ENCODE results near the gene NHSL2. TPM values are rescaled to one million over a fixed set of nuclear protein-coding genes. Genes with fewer than 3 reads are reported as not detected.
A peak's percentile ranks its signal among the peaks of the same experiment; 100 is the strongest.

Gene NHSL2
- total RNA-seq, 4 donors from 2014 or later: 5.5 to 11.7 (median 7.2) TPM

GRCh38 chrX:71906144-71906543 is 4.5 kb upstream of the NHSL2 start:
- WGBS, 2 donors: 73 to 79% methylated on average over 5 of the region's 5 CpGs
- no peaks in the 10 kb centered on the region for H3K27me3 ChIP-seq

GRCh38 chrX:71908387-71908786 is 2.3 kb upstream of the NHSL2 start:
- Histone ChIP-seq H3K9me3 (no peaks in the 10 kb centered on the region), H3K4me1 (no peaks in the 10 kb centered on the region), H3K4me3 (replicated peaks in 1 of 3) (no peak overlapping the region), H3K27me3 (no peaks in the 10 kb centered on the region), H3K27ac (no peak overlapping the region), H3K36me3 (no peaks in the 10 kb centered on the region)
- TF ChIP-seq CTCF (IDR thresholded peaks at IDR 0.05) (no peak), POLR2A (IDR thresholded peaks at IDR 0.05) (no peak)
- intact Hi-C loops (cut with DNase I): no loop called here
- 86 to 92% methylated on average over 2 to 3 of the region's 3 CpGs for WGBS, 2 donors
- DNase-seq: no peak

More at GRCh38 chrX:71906144-71906543, 4.5 kb upstream of the NHSL2 start:
- H3K4me1 ChIP-seq: no peaks in the 10 kb centered on the region
- no peaks in the 10 kb centered on the region for H3K9me3 ChIP-seq
- no peak overlapping the region for H3K27ac ChIP-seq
- H3K36me3 ChIP-seq: no peaks in the 10 kb centered on the region
- TF ChIP-seq POLR2A (IDR thresholded peaks at IDR 0.05) (no peak), CTCF (IDR thresholded peaks at IDR 0.05) (no peak)
- DNase-seq: no peak
- H3K4me3 ChIP-seq (replicated peaks in 1 of 3): no peak overlapping the region
- intact Hi-C loops (cut with DNase I): no loop called here

GRCh38 chrX:71909956-71910355 is 689 bp upstream of the NHSL2 start:
- Histone ChIP-seq H3K9me3 (no peaks in the 10 kb centered on the region), H3K4me3 (replicated peaks in 1 of 3) (peak overlapping the region in 1 of 3 donors; percentile 41), H3K4me1 (no peaks in the 10 kb centered on the region), H3K27me3 (no peaks in the 10 kb centered on the region), H3K27ac (no peak overlapping the region), H3K36me3 (no peaks in the 10 kb centered on the region)
- TF ChIP-seq POLR2A (IDR thresholded peaks at IDR 0.05): no peak
- TF ChIP-seq CTCF (IDR thresholded peaks at IDR 0.05): no peak
- 38 to 82% methylated on average over 2 to 8 of the region's 8 CpGs for WGBS, 2 donors
- intact Hi-C loops (cut with DNase I): no loop called here
- DNase-seq: peak in 1 of 2 donors; percentile 4

- peak; percentile 22 to 26 for DNase-seq
- no CpG with 5 or more reads among the region's 85 CpGs for WGBS, 2 donors
- TF ChIP-seq POLR2A (IDR thresholded peaks at IDR 0.05) (no peak), CTCF (IDR thresholded peaks at IDR 0.05) (peak in 2 of 6 experiments; percentile 17 to 24)
- H3K36me3 ChIP-seq: no peaks in the 10 kb centered on the region
- peak overlapping the region in 1 of 3 donors; percentile 41 for H3K4me3 ChIP-seq (replicated peaks in 1 of 3)
- H3K4me1 ChIP-seq: no peaks in the 10 kb centered on the region
- H3K27ac ChIP-seq: peak overlapping the region in 2 of 3 donors; percentile 36 to 71
- intact Hi-C loops (cut with DNase I): no loop called here
- no peaks in the 10 kb centered on the region for H3K9me3 ChIP-seq
- no peaks in the 10 kb centered on the region for H3K27me3 ChIP-seq
These were observed 513 bp downstream of the NHSL2 start for GRCh38 chrX:71910986-71911730.

- no peaks in the 10 kb centered on the region for H3K36me3 ChIP-seq
- 0% methylated on average over 1 of the region's 29 CpGs; no CpG with 5 or more reads in 1 of the 2 donors for WGBS, 2 donors
- peak overlapping the region in 2 of 3 donors; percentile 36 to 71 for H3K27ac ChIP-seq
- peak; percentile 33 to 46 for DNase-seq
- H3K4me3 ChIP-seq (replicated peaks in 1 of 3): peak overlapping the region in 1 of 3 donors; percentile 41
- no peaks in the 10 kb centered on the region for H3K9me3 ChIP-seq
- no peaks in the 10 kb centered on the region for H3K27me3 ChIP-seq
- H3K4me1 ChIP-seq: no peaks in the 10 kb centered on the region
- no peak for TF ChIP-seq CTCF (IDR thresholded peaks at IDR 0.05)
- TF ChIP-seq POLR2A (IDR thresholded peaks at IDR 0.05): no peak
- intact Hi-C loops (cut with DNase I): no loop called here
These were observed 1.0 kb downstream of the NHSL2 start for GRCh38 chrX:71911731-71912050.

Data from thyroid gland (tissue), 4 donors.